Endothelial cell of umbilical vein (primary cell): ENCODE results near the gene CUL3.

Experiments used
- CTCF ChIP-seq, 2 donors: IDR thresholded peaks; 1 replicate in 1 of 2; 2 replicates in 1 of 2; pipeline ENCODE4 v1.5.1; 2011; ENCODE audit warnings: low read length in 2 of 2, mild to moderate bottlenecking in 2 of 2, moderate library complexity in 2 of 2, control low read depth in 1 of 2, inconsistent platforms in 1 of 2, low read depth in 1 of 2; ENCODE audit not compliant: insufficient read depth in 1 of 2; ENCODE audit errors: extremely low read depth in 1 of 2
- EZH2 ChIP-seq: IDR thresholded peaks from 2 replicates; pipeline ENCODE4 v1.6.1; 2012; ENCODE audit warnings: borderline replicate concordance, low read depth, mild to moderate bottlenecking, moderate library complexity, low read length, inconsistent platforms; ENCODE audit not compliant: severe bottlenecking
- GATA2 ChIP-seq: IDR thresholded peaks from 2 replicates; pipeline ENCODE4 v1.7.0; 2011; ENCODE audit warnings: low read depth, mild to moderate bottlenecking, moderate library complexity, mixed read lengths, low read length; ENCODE audit not compliant: insufficient read length, insufficient read depth
- JUN ChIP-seq: IDR thresholded peaks from 2 replicates; pipeline ENCODE4 v1.6.1; 2011; ENCODE audit warnings: borderline replicate concordance, low read depth; ENCODE audit not compliant: insufficient read length, insufficient read depth
- POLR2A ChIP-seq: IDR thresholded peaks from 2 replicates; pipeline ENCODE4 v1.6.1; 2012; ENCODE audit warnings: low read depth, mild to moderate bottlenecking, control low read depth, low read length
- POLR2AphosphoS5 ChIP-seq: IDR thresholded peaks from 2 replicates; pipeline ENCODE4 v1.6.1; 2012; ENCODE audit warnings: low read depth, mild to moderate bottlenecking, control low read depth, low read length, moderate library complexity; ENCODE audit not compliant: insufficient read depth
- TF ChIP-seq, protein P1 (sequence below): IDR thresholded peaks from 2 replicates; pipeline ENCODE4 v1.6.1; 2011; ENCODE audit not compliant: insufficient read depth, insufficient read length

GRCh38 chr2:224428787-224429440 is 156.2 kb downstream of the CUL3 start:
- no peak for TF ChIP-seq CTCF (IDR thresholded peaks at IDR 0.05; ENCODE audit: extremely low read depth in 1 of 2, insufficient read depth in 1 of 2, low read depth in 1 of 2, low read length in 2 of 2)
- TF ChIP-seq POLR2A, result no peak
- TF ChIP-seq POLR2AphosphoS5, result no peak
- no peak for TF ChIP-seq GATA2
- TF ChIP-seq EZH2, result no peak
- TF ChIP-seq, protein P1, sequence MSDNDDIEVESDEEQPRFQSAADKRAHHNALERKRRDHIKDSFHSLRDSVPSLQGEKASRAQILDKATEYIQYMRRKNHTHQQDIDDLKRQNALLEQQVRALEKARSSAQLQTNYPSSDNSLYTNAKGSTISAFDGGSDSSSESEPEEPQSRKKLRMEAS, result no peak
- no peak for TF ChIP-seq JUN
